RWPE2 (cell line): ENCODE measurements around the gene MT1H.
"Not testable (repeated sequence)": the region's sequence is repeated elsewhere in the genome, so short reads cannot be mapped to it uniquely, and the experiment has no call there.

ENCODE experiments used
- ATAC-seq: fragments of 200-7000 bp; cut with Tn5 transposase; 3 replicates; pipeline ENCODE4 v1.9.1; 2021; ENCODE audit warnings: low read depth
- DNase-seq: peaks from one replicate; pipeline ENCODE4 v3.0.0-alpha.2; 2020; ENCODE audit warnings: low spot score
- H3K27ac ChIP-seq: fragments of 450-650 bp; 2 replicates; pipeline ENCODE4 v1.5.1; 2017; ENCODE audit warnings: mild to moderate bottlenecking; ENCODE audit not compliant: poor library complexity, severe bottlenecking
- H3K27me3 ChIP-seq: fragments of 250-450 bp; sonication (Bioruptor Pico); 2 replicates; pipeline ENCODE4 v1.5.1; 2021; ENCODE audit warnings: mild to moderate bottlenecking, moderate library complexity; ENCODE audit not compliant: insufficient read depth, poor library complexity, severe bottlenecking
- H3K36me3 ChIP-seq: fragments of 250-450 bp; sonication (Bioruptor Pico); 2 replicates; pipeline ENCODE4 v1.5.1; 2020; ENCODE audit warnings: low read depth, mild to moderate bottlenecking, moderate library complexity
- H3K4me1 ChIP-seq: fragments of 250-450 bp; sonication (Bioruptor Pico); 2 replicates; pipeline ENCODE4 v1.5.1; 2021; ENCODE audit warnings: mild to moderate bottlenecking, moderate library complexity; ENCODE audit not compliant: insufficient read depth, poor library complexity, severe bottlenecking
- H3K4me3 ChIP-seq: fragments of 250-450 bp; sonication (Bioruptor Pico); 2 replicates; pipeline ENCODE4 v1.5.1; 2021; ENCODE audit warnings: mild to moderate bottlenecking, moderate library complexity; ENCODE audit not compliant: severe bottlenecking
- H3K9me3 ChIP-seq: fragments of 250-450 bp; sonication (Bioruptor Pico); 2 replicates; pipeline ENCODE4 v1.5.1; 2021; ENCODE audit warnings: mild to moderate bottlenecking, moderate library complexity; ENCODE audit not compliant: severe bottlenecking
- CTCF ChIP-seq: fragments of 450-650 bp; IDR thresholded peaks from one replicate; pipeline ENCODE4 v1.5.1; 2017; ENCODE audit warnings: mild to moderate bottlenecking, moderate library complexity; ENCODE audit not compliant: poor library complexity, severe bottlenecking

The MT1H gene

GRCh38 chr16:56670620-56670934 lies 963 bp downstream of the MT1H start:
- Histone ChIP-seq H3K4me1 (peaks cover 2% of the 10 kb centered on the region), H3K27ac (no peak overlapping the region), H3K9me3 (no peaks in the 10 kb centered on the region), H3K4me3 (no peak overlapping the region), H3K27me3 (no peaks in the 10 kb centered on the region), H3K36me3 (no peaks in the 10 kb centered on the region)
- TF ChIP-seq CTCF, result no peak
- DNase-seq (no peak), ATAC-seq (no peak)

GRCh38 chr16:56671691-56672090 lies 2.1 kb downstream of the MT1H start:
- H3K4me3 ChIP-seq, H3K36me3 ChIP-seq, H3K27me3 ChIP-seq, H3K9me3 ChIP-seq, H3K4me1 ChIP-seq, H3K27ac ChIP-seq, DNase-seq: not testable (repeated sequence)
- ATAC-seq, result peak; percentile 24; the same call in 2 of the 3 replicates

GRCh38 chr16:56672171-56672570 lies 2.6 kb downstream of the MT1H start:
- not testable (repeated sequence) for H3K9me3 ChIP-seq, ATAC-seq, H3K4me3 ChIP-seq, H3K36me3 ChIP-seq, H3K4me1 ChIP-seq, DNase-seq, H3K27ac ChIP-seq, H3K27me3 ChIP-seq

- H3K4me1 ChIP-seq, result peaks cover 2% of the 10 kb centered on the region
- ATAC-seq (peak; percentile 17; the same call in 1 of the 3 replicates), DNase-seq (no peak)
- H3K27me3 ChIP-seq, result no peaks in the 10 kb centered on the region
- no peaks in the 10 kb centered on the region for H3K36me3 ChIP-seq
- no peak overlapping the region for H3K27ac ChIP-seq
- no peak for TF ChIP-seq CTCF
- no peaks in the 10 kb centered on the region for H3K9me3 ChIP-seq
- H3K4me3 ChIP-seq, result no peak overlapping the region
Measured at GRCh38 chr16:56672761-56673536, 3.3 kb downstream of the MT1H start.

GRCh38 chr16:56673921-56674320 lies 4.3 kb downstream of the MT1H start:
- H3K4me1 ChIP-seq, result peaks cover 2% of the 10 kb centered on the region
- no peak overlapping the region for H3K27ac ChIP-seq
- no peaks in the 10 kb centered on the region for H3K36me3 ChIP-seq
- H3K4me3 ChIP-seq, result no peak overlapping the region
- peak; percentile 88 for TF ChIP-seq CTCF
- no peaks in the 10 kb centered on the region for H3K9me3 ChIP-seq
- DNase-seq (no peak), ATAC-seq (peak; percentile 77)
- no peaks in the 10 kb centered on the region for H3K27me3 ChIP-seq

- not testable (repeated sequence) for H3K4me1 ChIP-seq, H3K9me3 ChIP-seq, ATAC-seq, H3K27me3 ChIP-seq, DNase-seq, H3K4me3 ChIP-seq, H3K36me3 ChIP-seq, H3K27ac ChIP-seq
Measured at GRCh38 chr16:56674570-56674969, 5.0 kb downstream of the MT1H start.
